HG03442 (cell line): ENCODE results near the gene COX7A2.

Source experiments
- ATAC-seq: cut with Tn5 transposase; IDR thresholded peaks from one replicate; pipeline ENCODE4 v1.9.1; 2021; ENCODE audit warnings: mild to moderate bottlenecking, moderate library complexity; ENCODE audit not compliant: unreplicated experiment

COX7A2 gene

DNA sequence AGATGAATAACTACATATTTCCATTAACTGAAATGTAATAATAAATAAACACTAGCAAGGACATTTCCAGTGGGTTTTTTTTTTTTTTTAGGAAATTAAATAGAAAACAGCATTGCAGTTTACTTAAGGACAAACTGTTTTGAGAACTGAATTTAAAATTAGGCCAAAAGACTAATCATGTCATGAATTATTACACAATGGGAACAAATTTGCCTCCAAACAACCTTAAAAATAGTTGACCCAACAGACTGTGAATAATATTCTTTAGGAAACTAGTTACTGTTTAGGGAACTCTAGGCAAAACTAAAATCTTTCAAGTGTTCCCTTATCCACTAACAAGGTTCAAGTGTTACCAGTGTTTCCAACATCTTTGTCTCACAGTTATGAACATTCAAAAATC lies 21.3 kb downstream of the COX7A2 start:
- no peak for ATAC-seq

DNA sequence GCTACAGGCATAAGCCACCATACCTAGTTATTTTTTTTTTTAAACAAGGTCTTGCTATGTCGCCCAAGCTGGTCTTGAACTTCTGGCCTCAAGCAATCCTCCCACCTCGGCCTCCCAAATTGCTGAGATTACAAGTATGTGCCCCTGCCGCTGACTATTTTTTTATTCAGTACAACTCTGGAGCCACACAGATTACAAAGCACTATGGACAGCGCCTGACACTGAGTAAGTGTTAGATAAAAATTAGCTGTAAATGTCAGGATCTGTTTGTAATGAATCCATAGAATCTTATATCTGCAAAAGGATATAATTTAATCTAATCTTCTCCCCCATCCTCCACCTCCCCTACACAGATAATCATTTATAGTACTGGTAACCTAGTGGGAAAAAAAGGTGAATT lies 22.5 kb downstream of the COX7A2 start:
- ATAC-seq: no peak

- ATAC-seq: no peak
Observed at GRCh38 chr6:75220357-75220756, 23.2 kb downstream of the COX7A2 start.

DNA sequence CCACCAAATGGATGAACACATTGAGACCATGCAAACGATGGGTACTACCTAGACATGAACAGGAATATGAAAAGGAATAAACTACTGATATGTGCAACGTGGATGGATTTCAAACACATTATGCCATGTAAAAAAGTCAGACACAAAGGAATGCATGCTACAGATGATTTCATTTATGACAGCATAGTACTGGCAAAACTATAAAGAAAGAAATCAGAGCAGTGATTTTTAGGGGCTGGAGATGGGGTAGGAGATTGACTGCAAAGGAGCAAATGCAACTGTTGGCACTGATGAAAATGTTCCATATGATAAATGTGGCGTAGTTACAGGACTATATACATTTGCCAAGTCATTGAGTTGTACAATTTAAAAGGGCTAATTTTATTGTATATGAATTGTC lies 24.3 kb downstream of the COX7A2 start:
- no peak for ATAC-seq

DNA sequence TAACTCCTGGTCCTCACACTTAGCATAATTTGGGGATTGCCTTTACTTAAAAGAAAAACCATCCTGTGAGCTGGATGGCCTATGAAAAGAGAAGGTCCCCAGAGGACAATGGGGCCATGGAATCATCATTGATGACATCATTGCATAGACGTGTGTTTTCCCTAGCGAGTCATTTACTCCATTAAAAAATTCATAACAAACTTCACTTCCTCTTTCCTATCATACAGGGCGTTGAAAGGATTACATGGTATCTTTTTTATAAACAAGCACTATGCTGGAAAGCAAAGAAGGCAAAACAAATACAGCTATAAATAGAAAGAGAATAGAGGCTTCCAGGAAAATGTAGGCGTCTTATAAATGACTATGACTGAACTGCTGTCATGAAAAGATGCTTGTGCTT lies 26.4 kb downstream of the COX7A2 start:
- ATAC-seq: no peak

DNA sequence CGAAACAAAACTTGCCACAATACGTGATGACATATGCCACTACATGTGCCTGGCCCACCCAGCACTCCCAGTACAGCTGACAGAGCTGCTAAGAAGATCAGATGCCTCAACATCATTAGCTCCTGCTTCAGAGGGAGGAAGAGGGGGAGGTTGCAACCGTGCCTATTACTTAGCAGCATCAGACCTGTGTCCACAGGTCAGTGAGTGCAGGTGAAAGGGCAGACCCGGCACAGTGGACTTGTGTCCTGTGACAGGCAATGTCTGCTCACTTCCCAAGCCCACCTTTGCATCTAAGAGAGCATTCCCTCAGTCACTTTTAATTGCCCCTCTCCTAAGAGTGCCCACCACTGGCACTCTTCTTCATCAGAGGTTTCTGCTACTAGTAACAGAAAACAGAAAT lies 28.3 kb downstream of the COX7A2 start:
- ATAC-seq: no peak

DNA sequence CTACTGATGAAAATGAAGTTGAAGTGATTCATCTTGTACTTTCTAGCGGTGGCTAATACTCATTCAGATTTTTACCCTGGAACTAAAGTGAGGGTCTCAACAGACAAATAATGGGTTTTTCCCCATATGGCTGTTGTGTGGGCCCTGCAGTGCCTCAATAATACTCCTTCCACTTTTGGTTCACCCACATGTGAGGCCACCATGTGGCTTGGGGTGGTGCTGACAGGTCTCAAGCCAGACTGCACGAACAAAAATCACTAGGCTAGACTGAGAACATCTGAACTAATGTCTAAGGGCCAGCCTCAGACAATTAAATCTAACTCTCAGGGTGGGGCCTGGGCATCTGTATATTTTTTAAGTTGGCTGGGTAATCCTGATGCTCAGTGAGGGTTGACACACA lies 29.9 kb downstream of the COX7A2 start:
- ATAC-seq: peak; percentile 51

GRCh38 chr6:75213112-75213511 lies 30.5 kb downstream of the COX7A2 start:
- no peak for ATAC-seq

DNA sequence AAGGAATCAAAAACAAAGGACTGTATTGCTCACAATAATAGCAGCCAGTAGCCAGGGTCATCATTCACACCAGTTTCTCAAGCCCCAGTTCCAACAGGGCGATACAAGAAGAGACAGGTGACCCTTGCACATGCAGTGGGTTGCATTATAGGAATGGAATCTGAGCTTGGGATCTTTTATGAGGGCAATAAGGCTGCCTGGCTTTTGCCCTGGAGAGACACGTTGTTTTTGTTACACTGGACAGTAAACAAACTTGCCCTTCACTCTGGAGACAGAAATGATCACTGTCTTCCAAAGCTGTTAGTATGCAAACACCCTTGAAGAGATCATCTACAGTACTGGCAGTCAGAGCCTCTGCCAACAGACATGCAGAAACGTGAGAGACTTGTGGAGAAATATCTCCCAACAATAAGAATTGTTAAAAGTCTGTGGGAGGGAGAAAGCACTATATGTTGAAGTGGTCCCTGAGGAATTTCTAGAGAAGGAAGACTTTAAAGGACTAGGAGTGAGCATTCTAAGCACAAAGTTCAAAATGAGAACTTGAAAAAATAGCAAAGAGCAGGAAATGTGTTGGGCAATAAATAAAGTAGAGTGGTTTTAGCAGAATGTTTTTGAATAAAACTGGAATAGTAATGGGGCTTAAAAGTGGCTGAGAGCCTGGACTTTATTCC lies 31.5 kb downstream of the COX7A2 start:
- ATAC-seq: no peak

GRCh38 chr6:75210885-75211739 lies 32.5 kb downstream of the COX7A2 start:
- ATAC-seq: no peak

DNA sequence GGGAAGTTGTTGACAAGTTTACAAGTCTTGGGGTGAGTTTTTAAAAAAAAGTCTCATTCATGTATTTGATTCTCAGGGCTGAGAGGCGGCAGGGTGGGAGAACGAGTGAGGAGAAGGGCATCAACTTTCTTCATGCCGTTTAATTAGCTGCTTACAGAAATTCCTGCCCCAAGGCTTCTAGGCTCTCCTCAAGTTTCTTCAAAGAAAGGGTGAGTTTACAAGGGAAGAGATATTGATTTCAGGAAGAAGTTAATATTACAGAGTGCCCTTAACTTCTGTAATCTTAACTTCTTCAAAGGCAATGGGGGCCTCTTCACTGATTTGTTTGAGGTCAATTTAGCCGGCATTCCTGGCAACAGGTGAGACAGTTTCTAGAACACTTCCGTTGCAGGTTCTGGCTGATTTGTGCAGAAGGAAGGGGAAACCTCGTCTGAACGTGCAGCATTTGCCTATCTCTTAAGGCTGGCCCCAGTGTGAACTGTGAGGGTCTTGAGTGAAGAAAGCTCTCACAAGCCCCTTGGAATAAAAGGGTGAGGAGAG lies 34.3 kb downstream of the COX7A2 start:
- ATAC-seq: no peak

DNA sequence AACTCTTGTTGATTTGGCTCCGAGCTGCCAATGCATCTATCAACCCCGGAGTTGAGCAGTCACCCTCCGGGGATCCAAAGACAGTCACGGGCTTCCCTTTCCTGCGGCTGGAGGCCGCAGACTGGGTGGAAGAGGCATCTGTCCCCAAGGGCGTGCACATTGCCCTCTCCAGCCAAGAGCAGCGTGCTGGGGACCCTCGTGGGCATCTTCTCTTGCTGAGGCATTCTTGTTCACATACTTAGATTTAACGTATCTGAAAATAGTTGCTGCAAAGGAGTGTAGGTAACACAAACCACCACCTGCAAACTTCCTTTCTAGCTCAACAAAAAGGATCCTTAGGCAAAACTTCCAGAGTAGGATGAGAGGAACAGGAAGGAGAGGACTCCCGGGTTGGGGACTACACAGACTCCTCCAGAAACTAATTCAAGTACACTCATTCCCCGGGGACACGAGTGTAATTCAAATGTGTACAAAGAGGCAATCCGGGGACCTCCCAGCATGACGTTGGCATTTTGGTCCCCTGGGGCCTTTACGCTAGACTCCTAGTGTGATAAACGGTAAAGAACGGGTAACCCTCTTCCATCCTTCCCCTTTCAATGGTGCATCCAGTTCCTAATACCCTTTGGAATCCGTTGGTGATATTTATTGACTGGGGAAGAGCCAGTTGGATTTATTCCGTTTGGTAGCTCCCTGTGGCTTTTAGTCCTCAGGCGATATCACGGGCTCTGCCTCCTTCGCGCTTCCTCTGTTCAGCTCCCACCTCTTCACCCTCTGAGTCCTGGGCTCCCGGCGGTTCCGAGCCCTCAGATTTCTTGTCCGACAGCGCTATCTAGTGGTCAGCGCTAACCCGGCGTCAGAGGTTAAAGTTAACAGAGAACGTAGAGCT lies 35.1 kb downstream of the COX7A2 start:
- peak; percentile 79 for ATAC-seq

- no peak for ATAC-seq
Observed at GRCh38 chr6:75206576-75207342, 36.8 kb downstream of the COX7A2 start.

DNA sequence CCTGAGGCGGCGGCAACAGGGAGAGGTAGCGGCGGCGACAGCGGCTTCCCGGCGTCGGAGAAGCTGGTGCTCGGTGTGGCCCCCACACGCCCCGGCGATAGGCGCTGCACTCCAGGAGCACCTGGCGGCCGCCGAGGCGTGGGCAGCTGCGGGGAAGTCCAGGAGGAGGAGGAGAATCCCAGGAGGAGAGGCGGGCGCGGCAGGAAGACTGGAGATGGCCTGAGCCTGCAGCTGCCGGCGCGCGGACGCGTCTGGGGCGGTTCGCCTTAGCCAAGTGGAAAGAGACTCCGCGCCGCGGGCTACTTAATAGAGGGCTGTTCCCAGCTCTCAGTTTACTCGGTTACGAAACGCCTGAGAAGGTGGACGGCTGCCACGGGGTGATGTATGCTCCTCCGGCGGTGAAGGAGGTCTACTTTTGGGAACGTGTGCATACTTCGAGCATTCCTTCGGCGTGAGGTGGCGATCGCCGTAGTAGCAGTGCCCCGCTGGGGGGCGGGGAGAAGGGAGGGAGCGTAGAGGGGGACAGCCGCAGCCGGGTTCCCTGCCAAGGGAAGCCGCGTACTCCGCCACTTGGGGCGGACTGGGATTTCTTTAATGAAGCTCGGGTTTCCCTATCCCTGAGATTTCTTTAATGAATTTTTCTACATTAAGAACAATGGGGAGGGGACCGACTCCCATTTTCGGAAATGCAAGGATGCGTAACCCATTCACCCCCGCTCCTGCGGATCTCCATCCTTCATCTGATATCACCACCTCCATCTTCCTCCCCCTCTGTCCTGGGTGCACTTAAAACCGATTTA lies 37.6 kb downstream of the COX7A2 start, which contains the start of gene COL12A1:
TSS of gene COL12A1 (minus strand) at position 278 of the 800 bp plus-strand sequence. CDS start 3,261 bp downstream, outside the sequence.
- ATAC-seq: no peak

- ATAC-seq: no peak
Observed at GRCh38 chr6:75204959-75205775, 38.4 kb downstream of the COX7A2 start.

DNA sequence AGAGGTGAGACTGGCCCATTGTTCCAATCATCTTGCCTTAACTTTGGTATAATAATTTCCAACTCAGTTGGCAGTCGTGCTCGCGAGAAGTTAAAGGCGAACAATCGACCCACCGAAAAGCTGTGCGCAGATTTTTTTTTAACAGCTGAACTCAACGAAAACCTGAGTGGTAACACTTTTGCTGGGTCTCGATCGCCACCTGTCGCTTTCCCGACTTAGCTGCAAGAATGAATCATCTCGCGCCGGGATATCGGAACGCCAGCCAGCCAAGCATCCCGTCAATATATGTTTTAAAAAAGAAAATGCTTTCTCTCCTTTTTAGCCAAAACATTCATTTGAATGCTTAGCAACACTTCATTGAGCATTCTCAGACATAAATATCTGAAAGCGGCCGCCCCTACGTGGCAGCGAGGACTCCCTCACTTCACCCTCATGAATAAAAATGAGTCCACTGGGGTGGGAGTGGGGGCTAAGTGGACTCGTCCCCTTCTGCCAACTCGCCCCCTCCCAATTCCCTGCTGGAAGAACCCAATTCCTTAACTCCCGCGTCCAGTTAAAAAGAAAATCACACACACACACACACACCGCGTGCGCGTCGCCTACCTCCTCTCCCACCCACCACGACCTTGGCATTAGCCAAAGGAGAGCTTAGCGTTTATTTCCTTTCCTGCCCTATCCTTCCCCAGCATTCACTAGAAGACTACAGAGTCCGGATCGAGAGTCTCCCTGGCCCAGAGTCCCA lies 39.2 kb downstream of the COX7A2 start:
- ATAC-seq: no peak

GRCh38 chr6:75203721-75204120 lies 39.9 kb downstream of the COX7A2 start:
- ATAC-seq: no peak

GRCh38 chr6:75202676-75203131 lies 40.9 kb downstream of the COX7A2 start:
- ATAC-seq: no peak
